Tibial nerve (tissue), 4 donors: ENCODE data around the gene TEX50. TPM values are rescaled to one million over a fixed set of nuclear protein-coding genes. Genes with fewer than 3 reads are reported as not detected.
"Not testable (repeated sequence)": the region's sequence is repeated elsewhere in the genome, so short reads cannot be mapped to it uniquely, and the experiment has no call there.

Experiments used
- DNase-seq, 2 donors: peaks; one replicate each; pipeline ENCODE4 v3.0.0-alpha.2; 2019; ENCODE audit warnings: low spot score in 2 of 2
- H3K27ac ChIP-seq, 4 donors: fragments of 200-600 bp; sonication (generic) in 3 of 4; one replicate each; pipeline ENCODE4 v1.5.1; 2017 to 2019; ENCODE audit warnings: mild to moderate bottlenecking in 1 of 4
- H3K27me3 ChIP-seq, 2 donors: fragments of 200-600 bp; sonication (generic) in 1 of 2; one replicate each; pipeline versions ENCODE4 v1.5.1 to v1.6.0; 2017 to 2019
- H3K36me3 ChIP-seq, 3 donors: fragments of 200-600 bp; sonication (generic); one replicate each; pipeline ENCODE4 v1.5.1; 2018 to 2019
- H3K4me1 ChIP-seq, 4 donors: fragments of 200-600 bp; sonication (generic) in 3 of 4; one replicate each; pipeline ENCODE4 v1.5.1; 2017 to 2019
- H3K4me3 ChIP-seq, 4 donors: fragments of 200-600 bp; sonication (generic) in 3 of 4; one replicate each; pipeline ENCODE4 v1.5.1; 2017 to 2019; ENCODE audit warnings: mild to moderate bottlenecking in 1 of 4, moderate library complexity in 1 of 4
- H3K9me3 ChIP-seq, 4 donors: fragments of 200-600 bp; sonication (generic) in 3 of 4; one replicate each; pipeline ENCODE4 v1.5.1; 2017 to 2019
- EP300 ChIP-seq, 2 donors: sonication (generic); formaldehyde crosslinking; IDR thresholded peaks; one replicate each; pipeline ENCODE4 v1.6.1; 2017; ENCODE audit warnings: antibody characterized with exemption in 2 of 2, mild to moderate bottlenecking in 1 of 2
- POLR2A ChIP-seq, 2 donors: fragments of 450-650 bp; IDR thresholded peaks; one replicate each; pipeline ENCODE4 v1.6.1; 2017; ENCODE audit warnings: antibody characterized with exemption in 2 of 2, mild to moderate bottlenecking in 2 of 2, moderate library complexity in 2 of 2
- WGBS, 2 donors: methylation state at CpG; one replicate each; pipeline ENCODE4 v1.1.5; 2018; 5-methylcytosine and 5-hydroxymethylcytosine counted together
- total RNA-seq, 4 donors: library from RNA; depleted of rRNA; stranded (reverse); fragments of >200 nt; gene quantifications; one replicate each; pipeline ENCODE4 v1.1.0, GENCODE V29; 2016
- TF ChIP-seq, protein P1 (sequence below), 5 experiments: fragments of 200-600 bp in 3 of 5; fragments of 450-650 bp in 2 of 5; sonication (generic) in 3 of 5; IDR thresholded peaks; one replicate each; pipeline ENCODE4 v1.5.1; 2016 to 2019; ENCODE audit warnings: antibody characterized with exemption in 5 of 5, mild to moderate bottlenecking in 3 of 5, moderate library complexity in 2 of 5

Gene TEX50, protein sequence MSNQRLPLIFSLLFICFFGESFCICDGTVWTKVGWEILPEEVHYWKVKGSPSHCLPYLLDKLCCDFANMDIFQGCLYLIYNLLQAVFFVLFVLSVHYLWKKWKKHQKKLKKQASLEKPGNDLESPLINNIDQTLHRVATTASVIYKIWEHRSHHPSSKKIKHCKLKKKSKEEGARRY
- total RNA-seq = not detected

DNA sequence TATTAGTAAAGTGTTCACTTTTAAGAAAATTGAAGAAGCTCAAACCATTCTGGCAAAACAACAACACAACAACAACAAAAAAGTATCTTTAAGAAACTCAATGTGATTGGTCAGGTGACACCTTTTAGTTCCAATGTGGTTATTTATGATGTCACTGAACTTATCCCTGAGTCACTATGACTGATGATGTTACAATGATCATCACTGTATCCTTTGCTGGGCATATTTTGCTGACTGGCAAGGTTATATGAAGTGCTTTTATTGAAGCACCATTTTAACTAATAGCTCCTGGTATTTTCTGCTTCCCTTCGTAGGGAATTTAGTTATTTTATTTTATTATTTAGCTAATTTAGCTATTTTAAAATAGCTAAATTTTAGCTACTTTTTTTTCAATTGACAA, at the start of gene TEX50:
TSS of gene TEX50 (plus strand) at position 223 of the 400 bp plus-strand sequence. CDS start 184 bp downstream, outside the sequence.
- 76 to 91% methylated on average over 1 of the region's 1 CpG for WGBS, 2 donors
- TF ChIP-seq POLR2A (IDR thresholded peaks at IDR 0.05) (no peak), EP300 (IDR thresholded peaks at IDR 0.05) (no peak)
- TF ChIP-seq, protein P1, sequence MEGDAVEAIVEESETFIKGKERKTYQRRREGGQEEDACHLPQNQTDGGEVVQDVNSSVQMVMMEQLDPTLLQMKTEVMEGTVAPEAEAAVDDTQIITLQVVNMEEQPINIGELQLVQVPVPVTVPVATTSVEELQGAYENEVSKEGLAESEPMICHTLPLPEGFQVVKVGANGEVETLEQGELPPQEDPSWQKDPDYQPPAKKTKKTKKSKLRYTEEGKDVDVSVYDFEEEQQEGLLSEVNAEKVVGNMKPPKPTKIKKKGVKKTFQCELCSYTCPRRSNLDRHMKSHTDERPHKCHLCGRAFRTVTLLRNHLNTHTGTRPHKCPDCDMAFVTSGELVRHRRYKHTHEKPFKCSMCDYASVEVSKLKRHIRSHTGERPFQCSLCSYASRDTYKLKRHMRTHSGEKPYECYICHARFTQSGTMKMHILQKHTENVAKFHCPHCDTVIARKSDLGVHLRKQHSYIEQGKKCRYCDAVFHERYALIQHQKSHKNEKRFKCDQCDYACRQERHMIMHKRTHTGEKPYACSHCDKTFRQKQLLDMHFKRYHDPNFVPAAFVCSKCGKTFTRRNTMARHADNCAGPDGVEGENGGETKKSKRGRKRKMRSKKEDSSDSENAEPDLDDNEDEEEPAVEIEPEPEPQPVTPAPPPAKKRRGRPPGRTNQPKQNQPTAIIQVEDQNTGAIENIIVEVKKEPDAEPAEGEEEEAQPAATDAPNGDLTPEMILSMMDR (IDR thresholded peaks at IDR 0.05) = no peak
- Histone ChIP-seq H3K4me3 (no peak within 1 kb of the TSS), H3K9me3 (peaks cover 0 to 7% (median 0%) of the 10 kb centered on the region in 4 donors), H3K4me1 (no peaks in the 10 kb centered on the region), H3K27ac (no peak within 1 kb of the TSS), H3K36me3 (no peaks in the 10 kb centered on the region), H3K27me3 (no peaks in the 10 kb centered on the region)
- no peak for DNase-seq

DNA sequence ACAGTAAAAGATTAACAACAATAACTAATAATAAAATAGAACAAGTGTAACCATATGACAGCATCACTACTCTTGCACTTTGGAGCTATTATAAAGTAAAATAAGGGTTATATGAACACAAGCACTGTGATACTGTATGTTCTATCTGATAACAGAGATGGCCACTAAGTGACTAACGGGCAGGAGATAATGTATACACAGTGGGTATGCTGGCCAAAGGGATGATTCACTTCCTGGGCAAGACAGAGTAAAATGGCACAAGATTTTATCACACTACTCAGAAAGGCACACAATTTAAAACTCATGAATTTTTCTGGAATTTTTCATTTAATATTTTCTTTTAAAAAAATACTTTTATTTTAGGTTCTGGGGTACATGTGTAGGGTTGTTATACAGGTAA, 44.6 kb upstream of the TEX50 start:
- TF ChIP-seq EP300 (IDR thresholded peaks at IDR 0.05) (no peak), POLR2A (IDR thresholded peaks at IDR 0.05) (no peak)
- TF ChIP-seq, protein P1 (IDR thresholded peaks at IDR 0.05) = no peak
- Histone ChIP-seq H3K4me1 (no peaks in the 10 kb centered on the region), H3K9me3 (no peaks in the 10 kb centered on the region), H3K36me3 (no peaks in the 10 kb centered on the region), H3K27ac (no peak overlapping the region), H3K27me3 (no peaks in the 10 kb centered on the region), H3K4me3 (no peak overlapping the region)
- DNase-seq = no peak
- WGBS, 2 donors = 73 to 74% methylated on average over 1 of the region's 1 CpG

DNA sequence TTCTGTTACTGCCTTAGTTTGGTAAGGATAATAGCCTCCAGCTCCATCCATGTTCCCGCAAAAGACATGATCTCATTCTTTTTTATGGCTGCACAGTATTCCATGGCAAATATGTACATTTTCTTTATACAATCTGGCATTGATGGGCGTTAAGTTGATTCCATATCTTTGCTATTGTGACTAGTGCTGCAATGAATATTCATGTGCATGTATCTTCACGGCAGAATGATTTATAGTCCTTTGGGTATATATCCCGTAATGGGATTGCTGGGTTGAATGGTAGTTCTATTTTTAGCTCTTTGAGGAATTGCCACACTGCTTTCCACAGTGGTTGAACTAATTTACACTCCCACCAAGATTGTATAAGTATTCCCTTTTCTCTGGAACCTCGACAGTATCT, 44.0 kb upstream of the TEX50 start:
- not testable (repeated sequence) for H3K4me3 ChIP-seq, H3K4me1 ChIP-seq, H3K9me3 ChIP-seq, H3K36me3 ChIP-seq, DNase-seq, H3K27ac ChIP-seq, H3K27me3 ChIP-seq
- 81 to 84% methylated on average over 5 of the region's 5 CpGs for WGBS, 2 donors

DNA sequence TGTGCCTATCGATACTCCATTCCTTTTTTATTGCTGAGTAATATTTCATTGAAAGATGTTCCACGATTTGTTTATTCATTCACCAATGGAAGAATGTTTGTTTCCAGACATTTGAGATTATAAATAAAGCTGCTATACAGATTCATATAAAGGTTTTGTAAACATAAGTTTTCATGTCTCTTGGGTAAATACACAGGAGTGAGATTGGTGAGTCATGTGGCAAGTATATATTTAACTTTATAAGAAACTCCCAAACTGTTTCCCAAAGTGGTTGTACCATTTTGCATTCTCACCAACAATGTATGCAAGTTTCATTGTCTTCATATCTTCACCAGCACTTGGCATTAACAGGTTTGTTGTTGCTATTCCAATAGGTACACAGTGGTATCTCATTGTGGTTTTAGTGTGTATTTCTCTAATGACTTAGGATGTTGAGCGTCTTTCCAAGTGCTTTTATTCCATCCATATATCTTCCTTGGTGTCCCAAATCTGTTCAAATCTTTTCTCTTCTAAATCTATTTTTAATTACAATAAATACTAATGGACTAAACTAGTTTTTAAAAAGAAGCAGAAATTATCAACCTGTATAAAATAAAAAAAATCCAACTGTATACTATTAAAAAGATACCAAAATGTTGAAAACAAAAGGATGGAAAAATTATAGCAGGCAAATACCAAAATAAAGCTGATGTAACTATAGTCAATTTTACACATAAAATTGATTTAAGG, 38.9 kb upstream of the TEX50 start:
- no peaks in the 10 kb centered on the region for H3K4me1 ChIP-seq
- no peaks in the 10 kb centered on the region for H3K27me3 ChIP-seq
- H3K9me3 ChIP-seq = peaks cover 0 to 5% (median 4%) of the 10 kb centered on the region in 4 donors
- WGBS, 2 donors = 89 to 93% methylated on average over 3 of the region's 3 CpGs
- no peaks in the 10 kb centered on the region for H3K36me3 ChIP-seq
- no peak overlapping the region for H3K4me3 ChIP-seq
- TF ChIP-seq, protein P1 (IDR thresholded peaks at IDR 0.05) = no peak
- TF ChIP-seq EP300 (IDR thresholded peaks at IDR 0.05) = no peak
- no peak for TF ChIP-seq POLR2A (IDR thresholded peaks at IDR 0.05)
- no peak overlapping the region for H3K27ac ChIP-seq
- DNase-seq = no peak

DNA sequence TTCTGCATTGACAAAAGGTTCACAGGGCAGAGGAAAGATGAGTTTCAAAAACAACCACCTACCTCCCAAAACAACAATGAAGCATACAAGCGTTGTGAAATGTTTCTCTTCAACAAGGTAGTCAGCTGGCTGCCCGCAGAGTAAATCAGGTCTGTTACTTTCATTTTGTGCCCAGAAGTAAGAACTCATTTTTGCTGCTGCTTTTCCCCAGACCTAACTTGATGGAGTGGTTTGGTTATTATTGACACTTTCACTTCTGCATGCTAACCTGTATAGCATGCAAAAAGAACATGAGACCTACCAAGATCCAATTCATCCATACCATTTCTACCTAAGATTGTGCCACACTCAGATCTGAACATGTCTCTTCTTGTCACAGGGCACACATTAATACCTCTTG, 33.5 kb upstream of the TEX50 start:
- no peaks in the 10 kb centered on the region for H3K27me3 ChIP-seq
- no peak overlapping the region for H3K27ac ChIP-seq
- TF ChIP-seq EP300 (IDR thresholded peaks at IDR 0.05) (no peak), POLR2A (IDR thresholded peaks at IDR 0.05) (no peak)
- TF ChIP-seq, protein P1 (IDR thresholded peaks at IDR 0.05) = no peak
- H3K4me1 ChIP-seq = no peaks in the 10 kb centered on the region
- H3K9me3 ChIP-seq = peaks cover 0 to 3% (median 0%) of the 10 kb centered on the region in 4 donors
- H3K36me3 ChIP-seq = no peaks in the 10 kb centered on the region
- no peak for DNase-seq
- WGBS, 2 donors = 86 to 89% methylated on average over 2 of the region's 2 CpGs
- H3K4me3 ChIP-seq = no peak overlapping the region
